ENCODE data around the gene GABRD. TPM values are rescaled to one million over a fixed set of nuclear protein-coding genes. Genes with fewer than 3 reads are reported as not detected.

The GABRD gene, protein sequence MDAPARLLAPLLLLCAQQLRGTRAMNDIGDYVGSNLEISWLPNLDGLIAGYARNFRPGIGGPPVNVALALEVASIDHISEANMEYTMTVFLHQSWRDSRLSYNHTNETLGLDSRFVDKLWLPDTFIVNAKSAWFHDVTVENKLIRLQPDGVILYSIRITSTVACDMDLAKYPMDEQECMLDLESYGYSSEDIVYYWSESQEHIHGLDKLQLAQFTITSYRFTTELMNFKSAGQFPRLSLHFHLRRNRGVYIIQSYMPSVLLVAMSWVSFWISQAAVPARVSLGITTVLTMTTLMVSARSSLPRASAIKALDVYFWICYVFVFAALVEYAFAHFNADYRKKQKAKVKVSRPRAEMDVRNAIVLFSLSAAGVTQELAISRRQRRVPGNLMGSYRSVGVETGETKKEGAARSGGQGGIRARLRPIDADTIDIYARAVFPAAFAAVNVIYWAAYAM
- not detected in 2 replicates for total RNA-seq (2014; rRNA removed; shearing (Covaris generic); ENCODE audit: low replicate concordance)

GRCh38 chr1:2019172-2019543, at the start of gene GABRD:
Gene GABRD (plus strand): TSS chr1:2019345. CDS start chr1:2019424, 79 bp downstream.
- peaks cover 7% of the 10 kb centered on the region for H3K4me1 ChIP-seq (ENCODE audit: low read length)
- no peak for DNase-seq

DNA sequence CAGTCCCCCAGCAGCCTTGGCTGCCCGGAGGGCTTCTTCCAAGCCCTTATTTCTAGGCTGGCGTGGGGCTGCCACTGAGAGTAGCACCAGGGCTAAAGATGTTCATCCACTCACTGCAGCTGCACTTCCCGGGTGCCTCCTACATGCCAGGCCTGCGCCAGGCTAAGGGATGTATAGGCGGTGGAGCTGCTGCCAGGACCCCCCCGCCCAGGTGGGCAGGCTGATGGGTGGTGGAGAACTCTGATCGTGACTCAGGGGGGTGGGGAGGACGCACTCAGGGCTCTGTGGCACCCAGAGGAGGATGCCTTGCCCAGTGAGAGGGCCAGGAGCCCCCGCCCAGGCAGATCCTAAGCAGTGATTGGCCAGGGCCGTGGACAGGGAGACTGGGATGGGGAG, 49.6 kb upstream of the GABRD start:
- H4K20me1 ChIP-seq (ENCODE audit: insufficient read depth, low read depth, low read length), result no peaks in the 10 kb centered on the region
- no peaks in the 10 kb centered on the region for H3K79me2 ChIP-seq (ENCODE audit: low read length)
- H3K4me1 ChIP-seq (ENCODE audit: low read length), result no peaks in the 10 kb centered on the region
- no peaks in the 10 kb centered on the region for H3K9me2 ChIP-seq (replicated peaks; ENCODE audit: insufficient read depth, low read length)
- H3K9ac ChIP-seq (ENCODE audit: low read length), result no peak overlapping the region
- no peak overlapping the region for H3K27ac ChIP-seq (ENCODE audit: low read length)
- H3K27me3 ChIP-seq (ENCODE audit: low read length), result no peaks in the 10 kb centered on the region
- H3K4me3 ChIP-seq (ENCODE audit: low read length), result no peak overlapping the region
- no peak overlapping the region for H3K4me2 ChIP-seq (ENCODE audit: low read depth, low read length, poor library complexity, severe bottlenecking)
- H2AFZ ChIP-seq (ENCODE audit: low read length), result no peak overlapping the region
- H3K9me3 ChIP-seq (ENCODE audit: low read length), result no peaks in the 10 kb centered on the region
- H3K36me3 ChIP-seq (ENCODE audit: insufficient read depth, low read length), result no peaks in the 10 kb centered on the region
- no peak for DNase-seq

More at GRCh38 chr1:2019172-2019543, at the start of gene GABRD:
- no peak within 1 kb of the TSS for H3K4me3 ChIP-seq (ENCODE audit: low read length)
- no peak within 1 kb of the TSS for H3K9ac ChIP-seq (ENCODE audit: low read length)
- no peaks in the 10 kb centered on the region for H3K9me2 ChIP-seq (replicated peaks; ENCODE audit: insufficient read depth, low read length)
- no peak within 1 kb of the TSS for H3K4me2 ChIP-seq (ENCODE audit: low read depth, low read length, poor library complexity, severe bottlenecking)
- no peak within 1 kb of the TSS for H2AFZ ChIP-seq (ENCODE audit: low read length)
- H3K27me3 ChIP-seq (ENCODE audit: low read length), result no peaks in the 10 kb centered on the region
- H3K9me3 ChIP-seq (ENCODE audit: low read length), result no peaks in the 10 kb centered on the region
- H4K20me1 ChIP-seq (ENCODE audit: insufficient read depth, low read depth, low read length), result no peaks in the 10 kb centered on the region
- H3K36me3 ChIP-seq (ENCODE audit: insufficient read depth, low read length), result no peaks in the 10 kb centered on the region
- no peaks in the 10 kb centered on the region for H3K79me2 ChIP-seq (ENCODE audit: low read length)
- no peak within 1 kb of the TSS for H3K27ac ChIP-seq (ENCODE audit: low read length)

- Histone ChIP-seq H3K9me2 (replicated peaks; ENCODE audit: insufficient read depth, low read length) (no peaks in the 10 kb centered on the region), H4K20me1 (ENCODE audit: insufficient read depth, low read depth, low read length) (no peaks in the 10 kb centered on the region), H3K36me3 (ENCODE audit: insufficient read depth, low read length) (no peaks in the 10 kb centered on the region), H3K4me1 (ENCODE audit: low read length) (no peaks in the 10 kb centered on the region), H3K4me2 (ENCODE audit: low read depth, low read length, poor library complexity, severe bottlenecking) (no peak overlapping the region), H3K9me3 (ENCODE audit: low read length) (no peaks in the 10 kb centered on the region), H3K9ac (ENCODE audit: low read length) (no peak overlapping the region), H3K27me3 (ENCODE audit: low read length) (no peaks in the 10 kb centered on the region), H2AFZ (ENCODE audit: low read length) (no peak overlapping the region), H3K27ac (ENCODE audit: low read length) (no peak overlapping the region), H3K4me3 (ENCODE audit: low read length) (no peak overlapping the region), H3K79me2 (ENCODE audit: low read length) (no peaks in the 10 kb centered on the region)
- DNase-seq, result no peak
Observed at GRCh38 chr1:1969953-1970716, 49.0 kb upstream of the GABRD start.

DNA sequence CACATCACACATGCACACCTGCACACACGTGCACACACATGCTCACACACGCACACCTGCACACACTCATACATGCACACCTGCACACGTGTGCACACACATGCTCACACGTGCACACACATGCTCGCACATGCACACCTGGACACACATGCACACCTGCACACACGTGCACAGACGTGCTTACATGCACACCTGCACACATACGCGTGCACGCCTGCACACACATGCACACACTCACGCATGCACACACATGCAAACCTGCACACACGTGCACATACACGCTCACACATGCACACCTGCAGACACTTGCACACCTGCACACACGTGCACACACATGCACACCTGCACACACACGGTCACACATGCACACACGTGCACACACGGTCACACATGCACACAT, 48.1 kb upstream of the GABRD start:
- H2AFZ ChIP-seq (ENCODE audit: low read length), result no peak overlapping the region
- H3K9me3 ChIP-seq (ENCODE audit: low read length), result no peaks in the 10 kb centered on the region
- H3K36me3 ChIP-seq (ENCODE audit: insufficient read depth, low read length), result no peaks in the 10 kb centered on the region
- no peak overlapping the region for H3K27ac ChIP-seq (ENCODE audit: low read length)
- DNase-seq, result no peak
- no peaks in the 10 kb centered on the region for H3K79me2 ChIP-seq (ENCODE audit: low read length)
- no peaks in the 10 kb centered on the region for H3K9me2 ChIP-seq (replicated peaks; ENCODE audit: insufficient read depth, low read length)
- no peak overlapping the region for H3K4me3 ChIP-seq (ENCODE audit: low read length)
- H3K4me1 ChIP-seq (ENCODE audit: low read length), result no peaks in the 10 kb centered on the region
- no peak overlapping the region for H3K4me2 ChIP-seq (ENCODE audit: low read depth, low read length, poor library complexity, severe bottlenecking)
- H3K27me3 ChIP-seq (ENCODE audit: low read length), result no peaks in the 10 kb centered on the region
- H3K9ac ChIP-seq (ENCODE audit: low read length), result no peak overlapping the region
- no peaks in the 10 kb centered on the region for H4K20me1 ChIP-seq (ENCODE audit: insufficient read depth, low read depth, low read length)

- no peaks in the 10 kb centered on the region for H4K20me1 ChIP-seq (ENCODE audit: insufficient read depth, low read depth, low read length)
- no peaks in the 10 kb centered on the region for H3K79me2 ChIP-seq (ENCODE audit: low read length)
- no peaks in the 10 kb centered on the region for H3K4me1 ChIP-seq (ENCODE audit: low read length)
- no peak overlapping the region for H3K4me2 ChIP-seq (ENCODE audit: low read depth, low read length, poor library complexity, severe bottlenecking)
- H3K9ac ChIP-seq (ENCODE audit: low read length), result no peak overlapping the region
- H2AFZ ChIP-seq (ENCODE audit: low read length), result no peak overlapping the region
- H3K9me3 ChIP-seq (ENCODE audit: low read length), result no peaks in the 10 kb centered on the region
- H3K27ac ChIP-seq (ENCODE audit: low read length), result no peak overlapping the region
- no peak for DNase-seq
- no peaks in the 10 kb centered on the region for H3K36me3 ChIP-seq (ENCODE audit: insufficient read depth, low read length)
- H3K4me3 ChIP-seq (ENCODE audit: low read length), result no peak overlapping the region
- no peaks in the 10 kb centered on the region for H3K27me3 ChIP-seq (ENCODE audit: low read length)
- no peaks in the 10 kb centered on the region for H3K9me2 ChIP-seq (replicated peaks; ENCODE audit: insufficient read depth, low read length)
Observed at GRCh38 chr1:1971688-1972087, 47.5 kb upstream of the GABRD start.

DNA sequence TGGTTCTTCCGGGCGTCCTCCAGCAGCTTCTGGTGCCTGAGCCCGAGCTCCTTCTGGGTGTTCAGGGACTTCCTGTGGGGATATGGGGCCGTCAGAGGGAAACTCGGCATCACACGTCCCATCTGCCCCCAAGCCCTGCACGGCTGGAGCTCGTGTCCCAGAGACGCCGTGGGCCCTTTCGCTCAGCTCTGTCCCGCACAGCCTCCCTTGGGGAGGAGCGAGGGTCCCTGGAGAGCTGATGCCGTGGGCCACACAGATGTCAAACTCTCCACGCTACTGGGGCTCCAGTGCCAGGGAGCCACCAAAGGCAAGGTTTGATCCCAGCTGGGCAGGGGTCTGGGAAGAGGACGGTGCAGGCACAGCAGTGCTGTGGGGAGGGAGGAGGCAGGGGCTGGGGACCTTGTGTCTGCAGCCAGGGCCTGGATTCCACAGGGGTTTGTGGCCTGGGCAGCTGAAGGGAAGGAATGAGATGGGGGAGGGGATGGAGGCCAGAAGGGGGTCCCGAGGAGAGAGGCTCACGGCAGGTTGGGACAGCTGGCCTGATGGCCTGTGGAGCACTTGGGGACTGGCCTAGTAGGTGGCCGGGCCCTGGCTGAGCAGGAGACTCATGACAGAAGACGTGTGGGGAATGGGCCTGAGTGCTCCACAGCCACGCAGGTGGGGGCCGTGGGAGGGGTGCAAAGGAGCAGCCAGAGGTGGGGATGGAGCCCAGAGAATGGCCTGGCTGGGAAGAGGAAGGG, 46.0 kb upstream of the GABRD start:
- Histone ChIP-seq H3K9me3 (ENCODE audit: low read length) (no peaks in the 10 kb centered on the region), H3K27me3 (ENCODE audit: low read length) (no peaks in the 10 kb centered on the region), H3K4me1 (ENCODE audit: low read length) (no peaks in the 10 kb centered on the region), H3K9me2 (replicated peaks; ENCODE audit: insufficient read depth, low read length) (no peaks in the 10 kb centered on the region), H3K9ac (ENCODE audit: low read length) (no peak overlapping the region), H3K27ac (ENCODE audit: low read length) (no peak overlapping the region), H3K36me3 (ENCODE audit: insufficient read depth, low read length) (no peaks in the 10 kb centered on the region), H2AFZ (ENCODE audit: low read length) (no peak overlapping the region), H3K79me2 (ENCODE audit: low read length) (no peaks in the 10 kb centered on the region), H3K4me3 (ENCODE audit: low read length) (no peak overlapping the region), H3K4me2 (ENCODE audit: low read depth, low read length, poor library complexity, severe bottlenecking) (no peak overlapping the region), H4K20me1 (ENCODE audit: insufficient read depth, low read depth, low read length) (no peaks in the 10 kb centered on the region)
- DNase-seq, result no peak

DNA sequence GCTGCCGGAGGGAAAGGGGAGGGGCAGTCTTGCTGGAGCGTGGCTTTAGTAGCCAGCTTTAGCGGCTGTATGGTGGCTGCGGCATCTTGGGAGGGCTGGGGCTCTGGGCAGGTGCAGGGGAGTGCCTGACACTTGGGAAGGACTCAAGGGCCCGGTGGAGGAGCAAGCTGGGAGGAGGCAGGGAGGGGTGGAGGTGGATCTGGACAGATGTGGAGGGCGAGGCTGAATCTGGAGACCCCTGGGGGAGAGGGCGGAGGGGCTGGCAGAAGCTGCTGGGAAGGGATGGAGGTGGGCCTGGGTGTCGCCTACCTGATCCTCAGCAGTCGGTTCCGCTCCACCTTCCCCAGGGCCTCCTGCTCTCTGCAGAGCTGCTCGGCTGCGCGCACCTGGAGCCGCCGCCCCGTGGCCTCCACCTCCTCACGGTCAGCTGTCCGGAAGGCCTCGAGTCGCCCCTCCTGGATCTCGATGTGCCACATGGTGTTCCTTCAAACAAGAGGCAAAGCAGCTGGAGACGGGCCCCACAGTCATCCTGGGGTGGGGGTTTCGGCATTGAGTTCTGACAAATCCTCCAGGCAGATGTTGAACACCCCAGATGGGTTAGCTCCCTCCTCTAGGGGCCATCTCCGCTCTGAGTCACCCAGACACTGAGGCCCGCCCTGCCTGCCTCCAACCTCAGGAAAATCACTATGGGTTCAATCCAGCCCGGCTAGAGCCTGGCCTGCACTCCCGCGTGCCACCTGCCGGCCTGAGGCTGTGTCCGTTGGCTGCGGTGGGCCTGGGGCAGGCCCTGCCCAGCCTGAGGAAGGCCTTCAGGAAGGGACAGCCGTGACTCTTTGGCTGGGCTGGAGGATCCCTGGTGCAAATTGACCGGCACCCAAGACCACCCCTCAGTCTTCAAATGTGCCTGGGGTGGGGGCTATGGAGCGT, 45.2 kb upstream of the GABRD start:
- no peak overlapping the region for H3K27ac ChIP-seq (ENCODE audit: low read length)
- H3K4me1 ChIP-seq (ENCODE audit: low read length), result no peaks in the 10 kb centered on the region
- H3K4me2 ChIP-seq (ENCODE audit: low read depth, low read length, poor library complexity, severe bottlenecking), result no peak overlapping the region
- H3K9ac ChIP-seq (ENCODE audit: low read length), result no peak overlapping the region
- no peak overlapping the region for H3K4me3 ChIP-seq (ENCODE audit: low read length)
- H3K36me3 ChIP-seq (ENCODE audit: insufficient read depth, low read length), result no peaks in the 10 kb centered on the region
- no peaks in the 10 kb centered on the region for H3K27me3 ChIP-seq (ENCODE audit: low read length)
- no peak overlapping the region for H2AFZ ChIP-seq (ENCODE audit: low read length)
- no peaks in the 10 kb centered on the region for H4K20me1 ChIP-seq (ENCODE audit: insufficient read depth, low read depth, low read length)
- H3K9me3 ChIP-seq (ENCODE audit: low read length), result no peaks in the 10 kb centered on the region
- H3K9me2 ChIP-seq (replicated peaks; ENCODE audit: insufficient read depth, low read length), result no peaks in the 10 kb centered on the region
- H3K79me2 ChIP-seq (ENCODE audit: low read length), result no peaks in the 10 kb centered on the region
- DNase-seq, result no peak

All from Karpas-422 (cell line).